HFF-Myc (cell line): ENCODE results near the gene PET100.

Experiments used
- DNase-seq: peaks from one replicate; pipeline ENCODE4 v3.0.0-alpha.2; 2011; ENCODE audit warnings: low read depth; ENCODE audit errors: extremely low read depth
- H3K4me3 ChIP-seq: replicated peaks from 2 replicates; pipeline ENCODE4 v1.5.1; 2011; ENCODE audit warnings: low read depth, mild to moderate bottlenecking, control low read depth, low read length
- CTCF ChIP-seq: IDR thresholded peaks from 2 replicates; pipeline ENCODE4 v1.5.1; 2012; ENCODE audit warnings: mild to moderate bottlenecking, low read depth, low read length, control low read depth; ENCODE audit errors: missing control alignments

PET100 gene

DNA sequence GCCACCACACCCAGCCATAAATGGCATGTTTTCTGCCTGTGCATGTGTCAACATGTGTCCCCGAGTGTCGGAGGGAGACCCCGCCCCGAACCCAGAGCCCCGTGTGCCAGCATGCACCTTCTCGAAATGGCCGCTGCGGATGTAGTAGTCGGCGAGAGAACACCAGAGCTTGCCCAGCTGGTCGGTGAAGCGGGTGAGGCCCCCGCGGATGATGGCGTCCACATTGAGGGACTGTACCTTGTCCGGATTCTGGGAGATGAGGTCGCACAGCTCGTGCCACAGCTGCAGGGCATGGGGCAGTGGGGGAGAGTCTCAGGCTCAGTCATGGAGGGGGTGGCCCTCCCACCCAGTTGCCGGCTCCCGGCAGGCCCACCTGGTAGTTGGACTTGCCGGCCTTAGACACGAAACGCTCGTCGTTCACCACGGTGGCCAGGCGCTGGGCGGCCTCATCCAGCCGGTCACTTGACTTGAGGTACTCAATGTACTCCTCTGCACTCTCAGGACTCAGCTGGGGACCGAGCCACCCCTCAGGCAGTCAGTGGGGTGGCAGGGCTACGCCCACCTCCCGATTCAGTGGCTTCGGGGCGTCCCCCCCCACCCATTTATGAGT, 3.7 kb upstream of the PET100 start:
- no peak overlapping the region for H3K4me3 ChIP-seq
- no peak for TF ChIP-seq CTCF
- no peak for DNase-seq

DNA sequence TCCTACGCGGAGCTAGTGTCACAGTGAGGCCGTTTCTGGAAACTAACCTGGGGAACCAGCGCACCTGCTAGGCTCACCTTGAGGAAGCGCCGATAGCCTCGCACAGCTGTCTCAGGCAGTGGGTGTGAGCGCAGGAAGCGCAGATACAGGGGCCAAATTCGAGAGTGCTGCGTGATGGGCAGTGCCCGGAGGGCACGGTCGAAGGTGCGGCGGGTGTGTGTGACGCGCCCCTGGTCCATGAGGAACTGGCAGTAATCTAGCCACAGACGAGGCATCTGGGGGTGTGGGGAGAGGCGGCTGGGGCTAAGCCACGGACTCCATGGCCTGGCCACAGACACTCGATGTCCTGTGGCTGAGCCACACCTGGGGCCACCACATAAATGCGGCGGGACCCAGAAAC, 2.4 kb upstream of the PET100 start:
- H3K4me3 ChIP-seq = no peak overlapping the region
- no peak for TF ChIP-seq CTCF
- no peak for DNase-seq

DNA sequence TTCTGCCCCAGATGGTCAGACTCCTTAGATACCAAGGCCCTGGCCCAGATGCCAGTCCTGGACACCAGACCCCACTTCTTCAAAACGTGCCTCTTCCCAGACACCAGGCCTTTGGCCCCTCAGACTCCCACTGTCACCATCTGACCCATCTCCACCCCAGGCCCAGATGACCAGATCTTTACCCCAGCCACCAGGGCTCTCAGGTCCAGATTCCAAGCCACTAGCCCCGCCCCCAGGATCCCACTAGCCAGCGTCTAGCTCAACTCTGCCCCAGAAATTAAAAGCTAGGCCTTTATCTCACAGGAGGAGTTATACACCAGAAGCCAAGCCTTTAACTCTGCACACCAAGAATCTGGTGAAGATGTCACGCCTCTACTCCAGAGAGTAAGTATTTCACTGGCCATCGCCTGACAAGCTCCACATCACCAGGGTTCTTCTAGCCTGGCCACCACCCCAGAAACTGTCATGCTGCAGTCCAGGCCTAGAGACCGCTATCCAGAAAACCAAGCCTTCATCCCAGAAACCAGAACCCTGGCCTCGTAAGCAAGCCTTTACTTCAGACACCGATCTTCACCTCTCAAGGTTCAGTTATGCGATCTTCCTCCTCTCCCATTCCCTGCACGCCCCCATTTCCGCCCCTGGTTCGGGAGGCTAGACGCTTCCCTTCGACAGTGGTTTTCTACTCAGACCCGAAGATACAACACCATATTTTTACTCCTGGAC, 843 bp upstream of the PET100 start:
- H3K4me3 ChIP-seq = peak overlapping the region; percentile 98

GRCh38 chr19:7631577-7631976, 2.0 kb downstream of the PET100 start:
- H3K4me3 ChIP-seq = no peak overlapping the region
- TF ChIP-seq CTCF = no peak
- DNase-seq = no peak

More for the DNA sequence above, 843 bp upstream of the PET100 start:
- TF ChIP-seq CTCF = no peak
- no peak for DNase-seq

DNA sequence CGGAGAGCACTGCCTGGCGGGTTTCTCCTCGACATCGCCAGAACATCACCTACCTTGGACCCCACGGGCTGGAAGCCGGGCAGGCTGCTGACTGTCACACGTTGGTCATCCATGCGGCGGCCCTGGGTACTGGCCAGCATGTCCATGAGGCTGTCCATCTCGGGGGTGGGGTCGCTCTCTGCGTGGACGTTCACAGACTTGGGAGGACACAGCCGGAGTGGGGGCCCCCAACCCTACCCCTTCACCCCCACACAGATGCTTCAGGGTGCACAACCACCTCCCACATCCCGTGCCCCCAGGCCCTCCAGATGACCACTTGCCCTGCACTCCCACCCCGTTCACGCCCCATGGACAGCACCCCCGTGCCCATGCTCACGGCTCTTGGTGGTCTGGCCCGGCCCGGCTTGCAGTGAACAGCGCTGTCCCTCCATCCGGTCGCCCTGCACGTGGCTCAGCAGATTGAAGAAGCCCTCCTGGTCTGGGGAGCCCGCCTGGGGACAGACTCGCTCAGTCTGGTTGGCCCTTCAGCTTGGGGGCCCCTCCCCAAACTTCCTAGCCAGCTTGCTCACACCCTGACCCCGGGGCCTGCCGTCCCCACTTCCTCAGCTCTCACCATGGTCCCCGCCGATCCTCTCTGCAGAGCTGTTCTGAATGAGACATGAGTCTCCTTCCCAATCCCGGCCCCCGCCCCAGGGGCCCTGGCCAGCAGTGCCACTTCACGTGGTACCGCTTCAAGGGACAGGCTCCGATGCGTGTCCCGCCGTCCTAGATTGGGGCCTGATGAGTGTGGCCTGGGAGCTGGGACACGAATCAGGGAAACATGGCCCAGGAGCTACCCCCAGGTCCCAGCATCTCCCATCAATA, 3.0 kb downstream of the PET100 start:
- DNase-seq = no peak
- no peak overlapping the region for H3K4me3 ChIP-seq
- no peak for TF ChIP-seq CTCF

DNA sequence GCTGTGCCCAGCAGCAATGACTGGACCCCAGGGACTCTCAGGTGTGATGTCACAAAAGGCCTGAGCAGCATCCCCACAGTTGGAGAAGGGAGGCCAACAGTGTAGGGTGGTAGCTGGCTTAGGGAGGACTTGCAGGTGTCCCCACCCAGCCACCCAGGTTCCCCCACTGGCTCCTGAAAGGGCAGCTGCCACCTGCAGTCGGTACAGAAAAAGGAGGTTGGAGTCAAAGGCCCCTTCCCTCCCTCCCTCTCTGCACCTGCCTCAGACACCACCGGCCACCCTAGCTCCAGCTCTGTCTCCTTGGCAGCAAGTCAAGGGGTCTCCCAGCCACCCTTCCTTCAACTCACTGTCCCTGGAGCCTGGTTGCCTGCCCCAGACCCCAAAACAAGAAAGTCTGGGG, 4.1 kb downstream of the PET100 start, which contains the start of gene PCP2:
TSS of gene PCP2 (minus strand) at position 22 of the 400 bp plus-strand sequence. CDS start 262 bp downstream, outside the sequence.
- TF ChIP-seq CTCF = no peak
- DNase-seq = no peak
- no peak within 1 kb of the TSS for H3K4me3 ChIP-seq
